IMR-90 (cell line): ENCODE results near the gene SURF1. TPM values are rescaled to one million over a fixed set of nuclear protein-coding genes. Genes with fewer than 3 reads are reported as not detected.

ENCODE experiments used
- ATAC-seq: fragments of 200-7000 bp; cut with Tn5 transposase; 2 replicates; pipeline ENCODE4 v1.9.1; 2020; ENCODE audit warnings: low read depth, mild to moderate bottlenecking, moderate library complexity
- BruUV-seq: library from RNA; stranded (reverse); fragments of 400-500 nt; replicated peaks from 2 replicates; lab custom pipeline; 2021; lab: Mats Ljungman, UMichigan
- CTCF ChIA-PET: fragments of 300-600 bp; formaldehyde crosslinking; extraction: SDS; loops from one replicate; lab custom pipeline; 2021; ENCODE audit warnings: antibody characterized with exemption; lab: Yijun Ruan, JAX
- POLR2A ChIA-PET: fragments of 300-600 bp; sonication (Branson Sonifier 250); formaldehyde crosslinking; loops from one replicate; lab custom pipeline; 2022; ENCODE audit warnings: antibody characterized with exemption; ENCODE audit not compliant: unreplicated experiment; lab: Charles Lee
- DNase-seq: peaks from one replicate; pipeline ENCODE4 v3.0.0; 2013
- H2AFZ ChIP-seq: replicated peaks from 2 replicates; pipeline ENCODE3; 2013; ENCODE audit warnings: low read length, mild to moderate bottlenecking; ENCODE audit not compliant: poor library complexity
- H2AK5ac ChIP-seq: 2 replicates; pipeline ENCODE4 v1.6.1; 2013; ENCODE audit warnings: low read depth, low read length, inconsistent platforms
- H2AK9ac ChIP-seq: replicated peaks from 2 replicates; pipeline ENCODE3; 2013; ENCODE audit warnings: mild to moderate bottlenecking, low read depth, low read length, moderate library complexity; ENCODE audit not compliant: poor library complexity
- H2BK120ac ChIP-seq: 2 replicates; pipeline ENCODE4 v1.6.1; 2013; ENCODE audit warnings: low read depth, low read length, inconsistent platforms
- H2BK15ac ChIP-seq: 3 replicates; pipeline ENCODE4 v1.6.1; 2013; ENCODE audit warnings: low read depth, low read length, inconsistent platforms
- H2BK20ac ChIP-seq: 2 replicates; pipeline ENCODE4 v1.6.1; 2013; ENCODE audit warnings: low read depth, mild to moderate bottlenecking, inconsistent platforms, low read length, moderate library complexity
- H2BK5ac ChIP-seq: 2 replicates; pipeline ENCODE4 v1.6.1; 2013; ENCODE audit warnings: mild to moderate bottlenecking, low read depth, low read length, inconsistent platforms; ENCODE audit not compliant: poor library complexity, severe bottlenecking
- H3K14ac ChIP-seq: replicated peaks from 2 replicates; pipeline ENCODE4 v1.6.1; 2013; ENCODE audit warnings: low read depth, low read length, inconsistent platforms
- H3K18ac ChIP-seq: 2 replicates; pipeline ENCODE4 v1.6.1; 2013; ENCODE audit warnings: low read depth, low read length, control low read depth
- H3K23ac ChIP-seq: 2 replicates; pipeline ENCODE4 v1.6.1; 2013; ENCODE audit warnings: low read depth, low read length, inconsistent platforms
- H3K27ac ChIP-seq: 2 replicates; pipeline ENCODE4 v1.5.1; 2013; ENCODE audit warnings: mild to moderate bottlenecking, control low read depth, low read length; ENCODE audit not compliant: insufficient read depth
- H3K27me3 ChIP-seq: 2 replicates; pipeline ENCODE4 v1.6.1; 2013; ENCODE audit warnings: low read length; ENCODE audit not compliant: control insufficient read depth, insufficient read depth
- H3K36me3 ChIP-seq: 2 replicates; pipeline ENCODE4 v1.6.1; 2013; ENCODE audit warnings: low read length, mixed read lengths; ENCODE audit not compliant: control insufficient read depth, insufficient read depth
- H3K4ac ChIP-seq: 2 replicates; pipeline ENCODE4 v1.6.1; 2013; ENCODE audit warnings: low read depth, low read length, inconsistent platforms
- H3K4me1 ChIP-seq: 2 replicates; pipeline ENCODE4 v1.6.1; 2013; ENCODE audit warnings: low read length, mixed read lengths; ENCODE audit not compliant: control insufficient read depth, insufficient read depth
- H3K4me2 ChIP-seq: 2 replicates; pipeline ENCODE4 v1.6.1; 2013; ENCODE audit warnings: low read depth, mild to moderate bottlenecking, control low read depth, low read length, moderate library complexity
- H3K4me3 ChIP-seq: 2 replicates; pipeline ENCODE4 v1.5.1; 2013; ENCODE audit warnings: low read depth, mild to moderate bottlenecking, control low read depth, low read length, moderate library complexity; ENCODE audit not compliant: insufficient read depth
- H3K56ac ChIP-seq: 2 replicates; pipeline ENCODE4 v1.6.1; 2013; ENCODE audit warnings: low read length, inconsistent platforms; ENCODE audit not compliant: insufficient read depth; ENCODE audit errors: extremely low read depth
- H3K79me1 ChIP-seq, 2 experiments: 2 replicates each; pipeline ENCODE4 v1.6.1; 2013; ENCODE audit warnings: low read length in 2 of 2, inconsistent platforms in 1 of 2, low read depth in 1 of 2
- H3K9ac ChIP-seq: 2 replicates; pipeline ENCODE4 v1.6.1; 2013; ENCODE audit warnings: low read depth, low read length, control low read depth
- H3K9me1 ChIP-seq: 2 replicates; pipeline ENCODE4 v1.6.1; 2013; ENCODE audit warnings: low read length, inconsistent platforms; ENCODE audit not compliant: insufficient read depth
- H3K9me3 ChIP-seq: 2 replicates; pipeline ENCODE4 v1.6.1; 2013; ENCODE audit warnings: low read length; ENCODE audit not compliant: control insufficient read depth, insufficient read depth
- H4K20me1 ChIP-seq: 2 replicates; pipeline ENCODE4 v1.6.1; 2013; ENCODE audit warnings: low read length, inconsistent platforms; ENCODE audit not compliant: insufficient read depth
- H4K5ac ChIP-seq: 2 replicates; pipeline ENCODE4 v1.6.1; 2013; ENCODE audit warnings: mild to moderate bottlenecking, low read depth, low read length, control low read depth
- H4K8ac ChIP-seq, 2 experiments: 2 replicates each; pipeline ENCODE4 v1.6.1; 2013; ENCODE audit warnings: low read depth in 2 of 2, low read length in 2 of 2, control low read depth in 1 of 2, inconsistent platforms in 1 of 2
- H4K91ac ChIP-seq: 2 replicates; pipeline ENCODE4 v1.6.1; 2013; ENCODE audit warnings: low read depth, low read length, inconsistent platforms; ENCODE audit not compliant: insufficient read depth
- BHLHE40 ChIP-seq: fragments of 150-350 bp; IDR thresholded peaks from 2 replicates; pipeline ENCODE4 v1.6.1; 2016; ENCODE audit warnings: mild to moderate bottlenecking, low read depth, low read length
- CHD1 ChIP-seq: IDR thresholded peaks from 2 replicates; pipeline ENCODE4 v1.6.1; 2012; ENCODE audit warnings: low read depth, low read length, improper control_type of control experiment
- ELK1 ChIP-seq: fragments of 150-350 bp; IDR thresholded peaks from 2 replicates; pipeline ENCODE4 v1.6.1; 2016; ENCODE audit warnings: low read depth, mild to moderate bottlenecking, low read length, moderate library complexity, borderline replicate concordance
- FOS ChIP-seq: fragments of 150-350 bp; IDR thresholded peaks from 2 replicates; pipeline ENCODE4 v1.6.1; 2016; ENCODE audit warnings: low read depth, low read length
- MAFK ChIP-seq: IDR thresholded peaks from 2 replicates; pipeline ENCODE4 v1.6.1; 2012; ENCODE audit warnings: low read depth, low read length, improper control_type of control experiment
- MXI1 ChIP-seq: IDR thresholded peaks from 2 replicates; pipeline ENCODE4 v1.6.1; 2012; ENCODE audit warnings: low read depth, mild to moderate bottlenecking, low read length, moderate library complexity, borderline replicate concordance
- NFE2L2 ChIP-seq: fragments of 150-350 bp; IDR thresholded peaks from 2 replicates; pipeline ENCODE4 v1.6.1; 2016; ENCODE audit warnings: low read depth, mild to moderate bottlenecking, low read length
- RAD21 ChIP-seq: IDR thresholded peaks from 2 replicates; pipeline ENCODE4 v1.6.1; 2012; ENCODE audit warnings: low read length, improper control_type of control experiment
- RCOR1 ChIP-seq: IDR thresholded peaks from 2 replicates; pipeline ENCODE4 v1.6.1; 2012; ENCODE audit warnings: mild to moderate bottlenecking, low read length, improper control_type of control experiment; ENCODE audit not compliant: insufficient replicate concordance
- SMC3 ChIP-seq: fragments of 150-350 bp; IDR thresholded peaks from 2 replicates; pipeline ENCODE4 v1.6.1; 2016; ENCODE audit warnings: low read depth, mild to moderate bottlenecking, antibody characterized with exemption, low read length, moderate library complexity
- USF2 ChIP-seq: fragments of 150-350 bp; IDR thresholded peaks from 2 replicates; pipeline ENCODE4 v1.6.1; 2017; ENCODE audit warnings: mild to moderate bottlenecking, antibody characterized with exemption, low read length, low read depth
- WGBS, 2 experiments: methylation state at CpG; one replicate each; pipeline versions ENCODE4 v1.1.5 to v1.1.7; 2013; ENCODE audit warnings: missing lambda C conversion rate in 2 of 2; ENCODE audit not compliant: insufficient read length in 1 of 2; ENCODE audit errors: extremely low coverage in 2 of 2; 5-methylcytosine and 5-hydroxymethylcytosine counted together
- dilution Hi-C: fragments of 300-500 bp; cut with HindIII; formaldehyde crosslinking; loops from one replicate; pipeline ENCODE4 v1.14.3; 2018; ENCODE audit warnings: low sequenced_read_pairs; ENCODE audit not compliant: unreplicated experiment
- in situ Hi-C: fragments of 300-500 bp; cut with MboI; formaldehyde crosslinking; loops from 3 replicates; pipeline ENCODE4 v1.14.3; 2019; ENCODE audit warnings: low sequenced_read_pairs, inconsistent platforms, mixed read lengths
- intact Hi-C: fragments of 100-400 bp; cut with micrococcal nuclease; formaldehyde crosslinking; loops from 2 replicates; pipeline ENCODE4 v1.10.0; 2022
- polyA plus RNA-seq, 3 experiments: library from polyadenylated mRNA; depleted of rRNA; stranded (reverse); fragments of >200 nt; gene quantifications; 2 replicates each; pipeline ENCODE4 v1.2.3, GENCODE V29; 2012; ENCODE audit warnings: low replicate concordance in 1 of 3
- total RNA-seq: library from RNA; depleted of rRNA; stranded (reverse); fragments of >200 nt; gene quantifications from 2 replicates; pipeline ENCODE4 v1.2.3, GENCODE V29; 2012
- TF ChIP-seq, protein P1 (sequence below): conservative IDR thresholded peaks from 2 replicates; pipeline ENCODE4 v1.5.1; 2012; ENCODE audit warnings: mild to moderate bottlenecking, low read depth, low read length, improper control_type of control experiment

The SURF1 gene
- total and polyA plus RNA-seq, 2 of the 4 experiments (the other 2 are of a cell fraction), result 15.1 to 24.5 TPM

- ChIA-PET CTCF (no interaction called here), POLR2A (no interaction called here)
- intact Hi-C loops, result no loop called here
- Histone ChIP-seq H2BK5ac (peak overlapping the region; percentile 81), H2AK9ac (peak overlapping the region; percentile 28), H3K9me3 (no peaks in the 10 kb centered on the region), H4K20me1 (no peaks in the 10 kb centered on the region; the same call in 1 of the 2 replicates), H2BK20ac (no peak overlapping the region), H3K23ac (no peak overlapping the region), H3K9me1 (no peaks in the 10 kb centered on the region), H4K5ac (no peak overlapping the region), H3K18ac (no peak overlapping the region), H4K8ac (no peak overlapping the region), H3K9ac (no peak overlapping the region), H2BK120ac (no peak overlapping the region), H3K4me2 (no peak overlapping the region), H3K27ac (no peak overlapping the region), H2AFZ (peak overlapping the region; percentile 21), H3K79me1 (no peaks in the 10 kb centered on the region), H3K27me3 (no peaks in the 10 kb centered on the region), H3K4me3 (no peak overlapping the region), H2BK15ac (no peak overlapping the region), H2AK5ac (no peak overlapping the region), H4K91ac (no peak overlapping the region), H3K56ac (no peak overlapping the region), H3K36me3 (no peaks in the 10 kb centered on the region), H3K4me1 (no peaks in the 10 kb centered on the region), H3K4ac (no peak overlapping the region), H3K14ac (no peak overlapping the region)
- in situ Hi-C loops, result no loop called here
- BruUV-seq, result no TSS peak
- DNase-seq (no peak), ATAC-seq (no peak)
- TF ChIP-seq ELK1 (no peak), BHLHE40 (no peak), NFE2L2 (no peak), USF2 (no peak), RAD21 (no peak), FOS (no peak), SMC3 (no peak), CHD1 (no peak), MXI1 (no peak), MAFK (no peak), RCOR1 (no peak)
- TF ChIP-seq, protein P1, sequence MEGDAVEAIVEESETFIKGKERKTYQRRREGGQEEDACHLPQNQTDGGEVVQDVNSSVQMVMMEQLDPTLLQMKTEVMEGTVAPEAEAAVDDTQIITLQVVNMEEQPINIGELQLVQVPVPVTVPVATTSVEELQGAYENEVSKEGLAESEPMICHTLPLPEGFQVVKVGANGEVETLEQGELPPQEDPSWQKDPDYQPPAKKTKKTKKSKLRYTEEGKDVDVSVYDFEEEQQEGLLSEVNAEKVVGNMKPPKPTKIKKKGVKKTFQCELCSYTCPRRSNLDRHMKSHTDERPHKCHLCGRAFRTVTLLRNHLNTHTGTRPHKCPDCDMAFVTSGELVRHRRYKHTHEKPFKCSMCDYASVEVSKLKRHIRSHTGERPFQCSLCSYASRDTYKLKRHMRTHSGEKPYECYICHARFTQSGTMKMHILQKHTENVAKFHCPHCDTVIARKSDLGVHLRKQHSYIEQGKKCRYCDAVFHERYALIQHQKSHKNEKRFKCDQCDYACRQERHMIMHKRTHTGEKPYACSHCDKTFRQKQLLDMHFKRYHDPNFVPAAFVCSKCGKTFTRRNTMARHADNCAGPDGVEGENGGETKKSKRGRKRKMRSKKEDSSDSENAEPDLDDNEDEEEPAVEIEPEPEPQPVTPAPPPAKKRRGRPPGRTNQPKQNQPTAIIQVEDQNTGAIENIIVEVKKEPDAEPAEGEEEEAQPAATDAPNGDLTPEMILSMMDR, result no peak
- dilution Hi-C loops, result no loop called here
- WGBS, 2 experiments, result 90% methylated on average over 3 of the region's 3 CpGs; no CpG with 5 or more reads in 1 of the 2 experiments
Measured at GRCh38 chr9:133383438-133383837, 27.2 kb upstream of the SURF1 start.
